Brain microvascular endothelial cell (primary cell): ENCODE data around the gene UTF1.

Experiments
- DNase-seq: peaks from one replicate; pipeline ENCODE4 v3.0.0-alpha.2; 2020
- H3K27ac ChIP-seq: fragments of 250-450 bp; sonication (Bioruptor Pico); 2 replicates; pipeline ENCODE4 v1.5.1; 2020; ENCODE audit warnings: mild to moderate bottlenecking, moderate library complexity
- H3K27me3 ChIP-seq: fragments of 250-450 bp; sonication (Bioruptor Pico); replicated peaks from 2 replicates; pipeline ENCODE4 v1.5.1; 2020; ENCODE audit warnings: mild to moderate bottlenecking
- H3K36me3 ChIP-seq: fragments of 250-450 bp; sonication (Bioruptor Pico); replicated peaks from 2 replicates; pipeline ENCODE4 v1.5.1; 2020; ENCODE audit warnings: mild to moderate bottlenecking
- H3K4me3 ChIP-seq: 2 replicates; pipeline ENCODE4 v1.5.1; 2011; ENCODE audit warnings: low read depth, mild to moderate bottlenecking, control low read depth, low read length, moderate library complexity
- CTCF ChIP-seq: IDR thresholded peaks from 2 replicates; pipeline ENCODE4 v1.5.1; 2011; ENCODE audit warnings: low read depth, mild to moderate bottlenecking, moderate library complexity, low read length, control low read depth, inconsistent platforms; ENCODE audit errors: missing control alignments
- in situ Hi-C: cut with HindIII; loops from 2 replicates; pipeline ENCODE4 v1.10.0; 2017; ENCODE audit warnings: low sequenced_read_pairs, low pct_ligation_motif_present

The UTF1 gene

GRCh38 chr10:133249094-133249780 is 19.2 kb downstream of the UTF1 start:
- no peak for TF ChIP-seq CTCF
- no peak for DNase-seq
- Histone ChIP-seq H3K4me3 (no peak overlapping the region), H3K27ac (no peak overlapping the region), H3K36me3 (no peaks in the 10 kb centered on the region), H3K27me3 (peaks cover 15% of the 10 kb centered on the region)
- in situ Hi-C loops = no loop called here

GRCh38 chr10:133249975-133250754 is 20.1 kb downstream of the UTF1 start:
- TF ChIP-seq CTCF = no peak
- no peak overlapping the region for H3K4me3 ChIP-seq
- no peak overlapping the region for H3K27ac ChIP-seq
- H3K27me3 ChIP-seq = peaks cover 15% of the 10 kb centered on the region
- no peak for DNase-seq
- no peaks in the 10 kb centered on the region for H3K36me3 ChIP-seq
- in situ Hi-C loops = no loop called here

GRCh38 chr10:133251388-133252222 is 21.6 kb downstream of the UTF1 start:
- Histone ChIP-seq H3K27me3 (peaks cover 15% of the 10 kb centered on the region), H3K27ac (no peak overlapping the region), H3K4me3 (no peak overlapping the region), H3K36me3 (no peaks in the 10 kb centered on the region)
- TF ChIP-seq CTCF = no peak
- in situ Hi-C loops = no loop called here
- no peak for DNase-seq

GRCh38 chr10:133252223-133252552 is 22.2 kb downstream of the UTF1 start:
- Histone ChIP-seq H3K36me3 (no peaks in the 10 kb centered on the region), H3K4me3 (no peak overlapping the region), H3K27me3 (peaks cover 15% of the 10 kb centered on the region), H3K27ac (no peak overlapping the region)
- DNase-seq = no peak
- in situ Hi-C loops = no loop called here
- no peak for TF ChIP-seq CTCF

GRCh38 chr10:133253361-133253955 is 23.4 kb downstream of the UTF1 start:
- in situ Hi-C loops = no loop called here
- H3K4me3 ChIP-seq = no peak overlapping the region
- no peaks in the 10 kb centered on the region for H3K36me3 ChIP-seq
- peaks cover 12% of the 10 kb centered on the region for H3K27me3 ChIP-seq
- TF ChIP-seq CTCF = no peak
- no peak overlapping the region for H3K27ac ChIP-seq
- no peak for DNase-seq
